Tibial artery (tissue), 4 donors: ENCODE measurements around the gene NRIP3.

Experiments used
- DNase-seq, 2 donors: peaks; one replicate each; pipeline ENCODE4 v3.0.0-alpha.2; 2019
- H3K27ac ChIP-seq, 2 donors: fragments of 200-600 bp; sonication (generic) in 1 of 2; 1 replicate in 1 of 2; 2 replicates in 1 of 2; pipeline ENCODE4 v1.5.1; 2018 to 2019; ENCODE audit warnings: mild to moderate bottlenecking in 1 of 2
- H3K27me3 ChIP-seq, 2 donors: fragments of 200-600 bp; sonication (generic) in 1 of 2; one replicate each; pipeline versions ENCODE4 v1.5.1 to v1.6.0; 2016 to 2019
- H3K36me3 ChIP-seq, 3 donors: fragments of 200-600 bp; sonication (generic) in 2 of 3; one replicate each; pipeline ENCODE4 v1.5.1; 2016 to 2019; ENCODE audit warnings: mild to moderate bottlenecking in 2 of 3
- H3K4me1 ChIP-seq, 4 donors: fragments of 200-600 bp; sonication (generic) in 2 of 4; 1 replicate in 3 of 4; 2 replicates in 1 of 4; pipeline ENCODE4 v1.5.1; 2016 to 2019
- H3K4me3 ChIP-seq, 2 donors: fragments of 200-600 bp; sonication (generic) in 1 of 2; 1 replicate in 1 of 2; 2 replicates in 1 of 2; pipeline ENCODE4 v1.5.1; 2018 to 2019; ENCODE audit warnings: mild to moderate bottlenecking in 2 of 2
- H3K9me3 ChIP-seq, 3 donors: fragments of 200-600 bp; sonication (generic) in 1 of 3; one replicate each; pipeline ENCODE4 v1.5.1; 2016 to 2019
- intact Hi-C: fragments of 100-400 bp; cut with DNase I; formaldehyde crosslinking; loops from one replicate; pipeline ENCODE4 v1.15.0; 2023; ENCODE audit warnings: low total_unique reads
- TF ChIP-seq, protein P1 (sequence below), 2 experiments: fragments of 200-600 bp in 1 of 2; fragments of 450-650 bp in 1 of 2; IDR thresholded peaks; one replicate each; pipeline ENCODE4 v1.5.1; 2017 to 2019; ENCODE audit warnings: antibody characterized with exemption in 2 of 2, mild to moderate bottlenecking in 1 of 2, moderate library complexity in 1 of 2

Gene NRIP3

DNA sequence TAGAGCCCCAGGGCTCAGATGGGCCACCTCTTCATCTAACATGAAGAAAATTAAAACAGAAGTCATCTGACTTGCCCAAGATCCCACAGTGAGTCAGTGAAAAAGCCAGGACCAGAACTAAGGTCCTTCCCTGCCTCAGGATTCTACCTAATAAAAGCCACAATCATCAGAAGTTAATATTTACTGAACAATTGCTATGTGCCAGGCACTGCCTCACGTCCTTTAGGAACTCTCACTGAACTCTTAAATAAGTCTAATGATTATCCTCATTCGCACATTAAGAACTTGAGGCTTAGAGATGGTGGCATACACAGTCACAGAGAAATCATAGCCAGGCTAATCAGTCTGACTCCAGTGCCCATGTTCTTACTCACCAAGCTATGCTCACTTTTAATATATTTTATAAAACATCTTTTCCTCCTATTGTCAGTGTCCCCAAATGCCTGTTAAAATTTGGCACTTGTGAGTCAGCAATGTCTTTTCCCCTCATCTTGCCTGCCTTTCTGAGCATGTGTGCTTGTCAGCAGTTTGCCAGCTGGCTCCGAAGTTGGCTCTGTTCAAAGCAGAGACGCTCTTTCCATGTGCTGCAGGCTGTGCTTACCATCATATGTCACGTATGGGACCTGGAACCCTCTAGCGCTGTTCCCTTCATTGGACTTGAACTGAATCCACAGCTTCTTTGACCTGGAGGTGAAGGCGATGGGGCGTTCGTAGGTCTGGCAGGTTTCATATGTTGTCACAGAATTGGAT lies 21.5 kb upstream of the NRIP3 start:
- intact Hi-C loops: loop anchor here (5.0 kb wide), 1 partner anchor 92 kb away; no protein-coding TSS in a partner anchor
- Histone ChIP-seq H3K27me3 (no peaks in the 10 kb centered on the region), H3K9me3 (no peaks in the 10 kb centered on the region), H3K4me1 (no peaks in the 10 kb centered on the region), H3K4me3 (no peak overlapping the region), H3K27ac (no peak overlapping the region), H3K36me3 (no peaks in the 10 kb centered on the region)
- no peak for DNase-seq
- TF ChIP-seq, protein P1, sequence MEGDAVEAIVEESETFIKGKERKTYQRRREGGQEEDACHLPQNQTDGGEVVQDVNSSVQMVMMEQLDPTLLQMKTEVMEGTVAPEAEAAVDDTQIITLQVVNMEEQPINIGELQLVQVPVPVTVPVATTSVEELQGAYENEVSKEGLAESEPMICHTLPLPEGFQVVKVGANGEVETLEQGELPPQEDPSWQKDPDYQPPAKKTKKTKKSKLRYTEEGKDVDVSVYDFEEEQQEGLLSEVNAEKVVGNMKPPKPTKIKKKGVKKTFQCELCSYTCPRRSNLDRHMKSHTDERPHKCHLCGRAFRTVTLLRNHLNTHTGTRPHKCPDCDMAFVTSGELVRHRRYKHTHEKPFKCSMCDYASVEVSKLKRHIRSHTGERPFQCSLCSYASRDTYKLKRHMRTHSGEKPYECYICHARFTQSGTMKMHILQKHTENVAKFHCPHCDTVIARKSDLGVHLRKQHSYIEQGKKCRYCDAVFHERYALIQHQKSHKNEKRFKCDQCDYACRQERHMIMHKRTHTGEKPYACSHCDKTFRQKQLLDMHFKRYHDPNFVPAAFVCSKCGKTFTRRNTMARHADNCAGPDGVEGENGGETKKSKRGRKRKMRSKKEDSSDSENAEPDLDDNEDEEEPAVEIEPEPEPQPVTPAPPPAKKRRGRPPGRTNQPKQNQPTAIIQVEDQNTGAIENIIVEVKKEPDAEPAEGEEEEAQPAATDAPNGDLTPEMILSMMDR (IDR thresholded peaks at IDR 0.05): no peak

DNA sequence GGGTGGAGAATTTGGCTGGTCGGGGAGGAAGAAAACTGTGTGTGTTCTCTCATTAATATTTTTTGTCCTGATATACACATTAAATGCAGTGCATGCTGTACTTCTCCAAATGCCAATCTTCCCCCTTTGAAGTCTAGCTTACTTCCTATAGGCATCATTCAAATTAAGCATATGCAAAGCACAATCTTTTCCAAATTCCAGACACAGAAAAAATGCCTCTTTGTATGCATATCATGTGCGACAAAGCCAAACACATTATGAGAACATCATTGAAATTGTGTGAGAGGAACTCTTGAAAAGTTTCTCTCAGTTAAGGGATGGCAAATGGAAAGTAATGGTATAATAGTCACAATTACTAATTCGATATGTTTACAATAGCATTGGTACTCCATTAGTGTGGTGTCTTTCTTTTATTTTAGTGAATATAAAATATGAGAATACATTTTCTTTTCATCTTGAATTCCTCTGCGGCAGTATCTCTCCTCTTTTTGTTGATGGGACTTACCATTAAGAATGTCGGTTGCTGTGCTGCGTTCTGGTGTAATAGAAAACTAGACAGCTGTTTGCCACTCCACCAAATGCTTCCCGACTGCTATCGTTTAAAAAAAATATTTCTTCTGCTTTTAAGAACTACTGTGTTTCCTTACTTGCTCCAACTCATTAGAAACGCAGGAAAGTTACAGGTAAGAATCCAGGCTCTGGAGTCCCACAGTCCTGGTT lies 19.3 kb upstream of the NRIP3 start:
- Histone ChIP-seq H3K9me3 (no peaks in the 10 kb centered on the region), H3K27ac (no peak overlapping the region), H3K4me3 (no peak overlapping the region), H3K36me3 (no peaks in the 10 kb centered on the region), H3K27me3 (no peaks in the 10 kb centered on the region), H3K4me1 (no peaks in the 10 kb centered on the region)
- intact Hi-C loops: no loop called here
- no peak for DNase-seq
- TF ChIP-seq, protein P1 (IDR thresholded peaks at IDR 0.05): no peak

DNA sequence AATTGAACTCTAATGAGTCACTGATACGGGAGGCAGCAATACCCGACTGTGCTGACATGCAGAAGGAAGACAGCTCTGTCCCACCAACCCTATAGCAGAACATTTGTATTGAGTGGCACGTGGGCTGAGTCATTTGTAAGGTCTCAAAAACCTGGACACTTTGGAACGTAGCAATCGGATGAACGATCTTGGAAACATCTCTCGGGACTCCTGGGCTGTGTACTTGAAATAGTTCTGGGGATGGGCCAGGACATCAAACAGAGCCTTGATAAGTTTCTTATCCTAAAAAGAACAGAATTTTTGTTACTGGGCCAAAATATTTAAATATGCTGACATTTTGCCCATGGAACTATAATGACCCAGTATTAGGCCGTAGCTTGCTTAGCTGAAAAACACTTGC lies 17.1 kb upstream of the NRIP3 start:
- Histone ChIP-seq H3K36me3 (no peaks in the 10 kb centered on the region), H3K4me3 (no peak overlapping the region), H3K4me1 (no peaks in the 10 kb centered on the region), H3K27me3 (no peaks in the 10 kb centered on the region), H3K9me3 (no peaks in the 10 kb centered on the region), H3K27ac (no peak overlapping the region)
- no peak for DNase-seq
- TF ChIP-seq, protein P1 (IDR thresholded peaks at IDR 0.05): no peak
- intact Hi-C loops: no loop called here

DNA sequence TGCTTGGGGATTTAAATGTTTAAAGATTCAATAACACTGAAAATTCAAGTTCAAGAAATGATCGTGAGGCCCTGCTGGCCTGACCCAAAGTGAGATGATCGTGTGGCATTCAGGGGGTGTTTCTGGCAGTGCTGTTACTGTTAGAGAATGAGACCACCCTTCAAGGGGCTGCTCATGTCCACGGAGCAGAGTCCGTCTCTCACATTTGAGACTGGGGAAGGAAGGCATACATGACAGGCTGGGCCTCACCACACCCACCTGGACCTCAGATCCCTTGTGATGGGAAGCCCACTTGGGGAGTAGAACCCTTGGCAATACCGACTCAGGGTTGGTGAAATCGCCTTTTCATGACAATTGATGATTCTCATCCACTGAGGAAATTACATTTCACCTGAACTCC lies 16.1 kb upstream of the NRIP3 start:
- Histone ChIP-seq H3K27me3 (no peaks in the 10 kb centered on the region), H3K4me3 (no peak overlapping the region), H3K36me3 (no peaks in the 10 kb centered on the region), H3K9me3 (no peaks in the 10 kb centered on the region), H3K27ac (no peak overlapping the region), H3K4me1 (no peaks in the 10 kb centered on the region)
- TF ChIP-seq, protein P1 (IDR thresholded peaks at IDR 0.05): no peak
- DNase-seq: no peak
- intact Hi-C loops: no loop called here

DNA sequence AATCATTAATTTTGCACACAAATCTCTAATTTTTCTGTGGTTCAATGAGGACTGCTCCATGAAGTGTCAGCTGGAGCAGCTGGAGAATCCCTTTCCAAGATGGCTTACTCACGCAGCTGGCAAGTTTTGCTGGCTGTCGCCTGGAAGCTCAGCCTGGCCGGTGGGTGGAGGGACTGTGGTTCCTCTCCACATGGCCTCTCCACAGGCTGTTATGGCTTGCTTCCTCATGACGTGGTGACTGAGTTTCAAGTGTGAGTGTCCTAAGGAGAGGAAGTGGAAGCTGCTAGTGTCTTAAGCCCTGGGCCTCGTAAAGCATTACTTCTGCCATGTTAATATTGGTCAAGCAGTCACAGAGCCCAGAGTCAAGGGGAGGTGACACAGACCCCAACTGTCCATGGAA lies 14.0 kb upstream of the NRIP3 start:
- no peaks in the 10 kb centered on the region for H3K9me3 ChIP-seq
- no peaks in the 10 kb centered on the region for H3K27me3 ChIP-seq
- DNase-seq: peak; percentile 70 to 71
- no peak overlapping the region for H3K27ac ChIP-seq
- H3K4me3 ChIP-seq: no peak overlapping the region
- no peaks in the 10 kb centered on the region for H3K36me3 ChIP-seq
- no peaks in the 10 kb centered on the region for H3K4me1 ChIP-seq
- TF ChIP-seq, protein P1 (IDR thresholded peaks at IDR 0.05): no peak
- intact Hi-C loops: no loop called here
